ENCODE measurements around the gene FAM13A.

GRCh38 chr4:88763075-88763474 lies 293.9 kb downstream of the FAM13A start:
- TF ChIP-seq CTCF (conservative IDR thresholded peaks at IDR 0.05; ENCODE audit: low read depth, low read length) (no peak), MXI1 (IDR thresholded peaks at IDR 0.05; ENCODE audit: borderline replicate concordance, low read depth, low read length) (no peak), NFE2L2 (IDR thresholded peaks at IDR 0.05; ENCODE audit: low read depth, low read length) (no peak), MAFK (IDR thresholded peaks at IDR 0.05; ENCODE audit: low read depth, low read length) (no peak), POLR2A (IDR thresholded peaks at IDR 0.05; ENCODE audit: low read depth, low read length) (no peak), BHLHE40 (IDR thresholded peaks at IDR 0.05; ENCODE audit: low read depth, low read length) (no peak), FOS (IDR thresholded peaks at IDR 0.05; ENCODE audit: low read depth, low read length) (no peak), RCOR1 (IDR thresholded peaks at IDR 0.05; ENCODE audit: insufficient replicate concordance, low read length) (no peak), CEBPB (IDR thresholded peaks at IDR 0.05; ENCODE audit: low read depth, low read length) (no peak)
- TF ChIP-seq, protein P1, sequence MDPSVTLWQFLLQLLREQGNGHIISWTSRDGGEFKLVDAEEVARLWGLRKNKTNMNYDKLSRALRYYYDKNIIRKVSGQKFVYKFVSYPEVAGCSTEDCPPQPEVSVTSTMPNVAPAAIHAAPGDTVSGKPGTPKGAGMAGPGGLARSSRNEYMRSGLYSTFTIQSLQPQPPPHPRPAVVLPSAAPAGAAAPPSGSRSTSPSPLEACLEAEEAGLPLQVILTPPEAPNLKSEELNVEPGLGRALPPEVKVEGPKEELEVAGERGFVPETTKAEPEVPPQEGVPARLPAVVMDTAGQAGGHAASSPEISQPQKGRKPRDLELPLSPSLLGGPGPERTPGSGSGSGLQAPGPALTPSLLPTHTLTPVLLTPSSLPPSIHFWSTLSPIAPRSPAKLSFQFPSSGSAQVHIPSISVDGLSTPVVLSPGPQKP (IDR thresholded peaks at IDR 0.05; ENCODE audit: borderline replicate concordance, low read depth, low read length) = no peak

Measured in IMR-90 (cell line).